Gastroesophageal sphincter (tissue), 4 donors: ENCODE results near the gene MYO1D. TPM values are rescaled to one million over a fixed set of nuclear protein-coding genes. Genes with fewer than 3 reads are reported as not detected.

Experiments used
- ATAC-seq: fragments of 150-250 bp; one replicate; pipeline ENCODE4 v1.9.1; 2016; ENCODE audit warnings: mild to moderate bottlenecking, moderate library complexity
- H3K27ac ChIP-seq, 4 donors: fragments of 200-600 bp; sonication (generic) in 3 of 4; 1 replicate in 3 of 4; 2 replicates in 1 of 4; pipeline ENCODE4 v1.5.1; 2016 to 2019
- H3K27me3 ChIP-seq: fragments of 200-600 bp; sonication (generic); one replicate; pipeline ENCODE4 v1.5.1; 2019
- H3K36me3 ChIP-seq, 2 donors: fragments of 200-600 bp; sonication (generic); one replicate each; pipeline ENCODE4 v1.5.1; 2019; ENCODE audit warnings: control low read depth in 1 of 2
- H3K4me1 ChIP-seq, 3 donors: fragments of 200-600 bp; sonication (generic); 1 replicate in 2 of 3; 2 replicates in 1 of 3; pipeline ENCODE4 v1.5.1; 2016 to 2019; ENCODE audit warnings: control low read depth in 2 of 3
- H3K4me3 ChIP-seq, 2 donors: fragments of 200-600 bp; sonication (generic); one replicate each; pipeline ENCODE4 v1.5.1; 2019; ENCODE audit warnings: mild to moderate bottlenecking in 1 of 2, moderate library complexity in 1 of 2
- H3K9me3 ChIP-seq, 3 donors: fragments of 200-600 bp; sonication (generic); one replicate each; pipeline ENCODE4 v1.5.1; 2017 to 2019; ENCODE audit warnings: control low read depth in 2 of 3
- EP300 ChIP-seq: sonication (generic); formaldehyde crosslinking; IDR thresholded peaks from one replicate; pipeline ENCODE4 v1.6.1; 2017; ENCODE audit warnings: antibody characterized with exemption, mild to moderate bottlenecking
- POLR2A ChIP-seq, 2 donors: fragments of 450-650 bp; IDR thresholded peaks; one replicate each; pipeline ENCODE4 v1.6.1; 2017; ENCODE audit warnings: antibody characterized with exemption in 2 of 2, mild to moderate bottlenecking in 2 of 2, moderate library complexity in 1 of 2
- POLR2AphosphoS5 ChIP-seq: sonication (generic); formaldehyde crosslinking; IDR thresholded peaks from one replicate; pipeline ENCODE4 v1.6.1; 2017; ENCODE audit warnings: antibody characterized with exemption
- WGBS, 2 donors: methylation state at CpG; one replicate each; pipeline ENCODE4 v1.1.5; 2018; ENCODE audit warnings: low coverage in 1 of 2; 5-methylcytosine and 5-hydroxymethylcytosine counted together
- total RNA-seq, 4 donors: library from RNA; depleted of rRNA; stranded (reverse); fragments of >200 nt; gene quantifications; one replicate each; pipeline ENCODE4 v1.1.0, GENCODE V29; 2016
- TF ChIP-seq, protein P1 (sequence below), 4 experiments: fragments of 200-600 bp in 2 of 4; fragments of 450-650 bp in 2 of 4; sonication (generic) in 1 of 4; IDR thresholded peaks; one replicate each; pipeline ENCODE4 v1.5.1; 2017 to 2019; ENCODE audit warnings: antibody characterized with exemption in 4 of 4, mild to moderate bottlenecking in 2 of 4, moderate library complexity in 2 of 4

MYO1D gene
- total RNA-seq, 4 donors from 2014 or later: 28.2 to 63.5 (median 47.2) TPM

DNA sequence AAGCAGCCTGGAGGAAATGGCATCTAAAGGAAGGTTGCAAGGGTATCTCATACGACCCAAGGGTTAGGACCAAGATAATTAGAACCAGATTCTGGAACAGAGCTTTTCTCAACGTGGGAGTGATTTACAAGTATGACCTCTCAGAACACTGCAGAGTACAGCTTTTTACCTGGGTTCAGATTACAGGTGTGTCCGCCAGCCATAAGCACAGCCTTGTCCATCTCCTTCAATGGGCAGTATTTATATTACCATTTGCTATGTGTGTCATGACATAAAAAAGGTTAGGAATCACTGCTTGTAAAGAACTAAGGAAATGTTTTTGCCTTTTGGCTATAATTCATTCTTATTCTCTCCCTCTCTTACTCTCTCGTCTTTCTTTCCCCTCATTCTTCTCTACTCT lies 36.7 kb downstream of the MYO1D start:
- Histone ChIP-seq H3K27ac (no peak overlapping the region), H3K36me3 (no peaks in the 10 kb centered on the region), H3K9me3 (no peaks in the 10 kb centered on the region), H3K27me3 (no peaks in the 10 kb centered on the region), H3K4me1 (no peaks in the 10 kb centered on the region), H3K4me3 (no peak overlapping the region)
- ATAC-seq: no peak
- 56 to 70% methylated on average over 4 of the region's 4 CpGs for WGBS, 2 donors
- TF ChIP-seq, protein P1, sequence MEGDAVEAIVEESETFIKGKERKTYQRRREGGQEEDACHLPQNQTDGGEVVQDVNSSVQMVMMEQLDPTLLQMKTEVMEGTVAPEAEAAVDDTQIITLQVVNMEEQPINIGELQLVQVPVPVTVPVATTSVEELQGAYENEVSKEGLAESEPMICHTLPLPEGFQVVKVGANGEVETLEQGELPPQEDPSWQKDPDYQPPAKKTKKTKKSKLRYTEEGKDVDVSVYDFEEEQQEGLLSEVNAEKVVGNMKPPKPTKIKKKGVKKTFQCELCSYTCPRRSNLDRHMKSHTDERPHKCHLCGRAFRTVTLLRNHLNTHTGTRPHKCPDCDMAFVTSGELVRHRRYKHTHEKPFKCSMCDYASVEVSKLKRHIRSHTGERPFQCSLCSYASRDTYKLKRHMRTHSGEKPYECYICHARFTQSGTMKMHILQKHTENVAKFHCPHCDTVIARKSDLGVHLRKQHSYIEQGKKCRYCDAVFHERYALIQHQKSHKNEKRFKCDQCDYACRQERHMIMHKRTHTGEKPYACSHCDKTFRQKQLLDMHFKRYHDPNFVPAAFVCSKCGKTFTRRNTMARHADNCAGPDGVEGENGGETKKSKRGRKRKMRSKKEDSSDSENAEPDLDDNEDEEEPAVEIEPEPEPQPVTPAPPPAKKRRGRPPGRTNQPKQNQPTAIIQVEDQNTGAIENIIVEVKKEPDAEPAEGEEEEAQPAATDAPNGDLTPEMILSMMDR (IDR thresholded peaks at IDR 0.05): no peak
- TF ChIP-seq POLR2AphosphoS5 (no peak), EP300 (no peak), POLR2A (IDR thresholded peaks at IDR 0.05) (no peak)

DNA sequence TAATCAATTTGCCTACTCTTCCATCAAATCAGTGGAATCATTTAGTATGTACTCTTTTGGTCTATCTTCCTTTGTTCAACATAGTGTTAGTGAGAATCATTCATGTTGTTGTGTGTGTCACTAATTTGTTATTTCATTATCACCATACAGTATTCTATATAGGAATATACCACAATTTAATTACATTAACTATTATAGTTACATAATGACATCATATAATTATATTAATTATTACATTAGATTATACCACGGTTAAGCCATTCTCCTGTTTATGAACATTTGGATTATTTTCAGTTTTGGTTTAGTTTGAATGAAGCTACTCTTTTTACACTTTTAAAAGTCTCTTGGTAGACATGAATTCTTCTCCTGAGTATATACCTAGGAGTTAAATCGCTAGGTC lies 40.4 kb downstream of the MYO1D start:
- H3K9me3 ChIP-seq: no peaks in the 10 kb centered on the region
- H3K4me1 ChIP-seq: no peaks in the 10 kb centered on the region
- no peak overlapping the region for H3K27ac ChIP-seq
- no peak for ATAC-seq
- no peak overlapping the region for H3K4me3 ChIP-seq
- TF ChIP-seq EP300: no peak
- TF ChIP-seq, protein P1 (IDR thresholded peaks at IDR 0.05): no peak
- no peak for TF ChIP-seq POLR2A (IDR thresholded peaks at IDR 0.05)
- no peak for TF ChIP-seq POLR2AphosphoS5
- peaks cover 7% of the 10 kb centered on the region for H3K27me3 ChIP-seq
- 88% methylated on average over 2 of the region's 2 CpGs for WGBS, 2 donors
- H3K36me3 ChIP-seq: no peaks in the 10 kb centered on the region

DNA sequence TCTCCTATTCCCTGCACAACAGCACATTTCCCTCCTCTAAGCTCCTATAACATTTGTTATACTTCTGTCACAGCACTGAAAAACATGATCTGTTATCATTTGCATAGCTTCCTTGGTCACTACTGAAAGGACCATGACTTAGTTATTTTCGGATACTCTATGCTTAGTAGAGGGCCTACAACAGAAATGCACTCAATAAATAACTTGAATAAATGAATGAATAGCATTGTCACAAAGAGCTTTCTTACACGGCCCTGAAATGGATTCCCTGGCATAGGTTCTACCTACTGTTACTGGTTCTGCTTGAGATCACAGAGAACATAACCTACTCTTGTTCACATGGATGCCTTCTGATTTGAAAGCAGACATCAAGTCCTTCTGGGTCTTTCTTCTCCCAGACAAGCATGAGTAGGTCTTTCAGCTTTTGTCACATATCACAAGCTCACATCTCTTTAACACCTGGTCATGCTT lies 41.6 kb downstream of the MYO1D start:
- no peaks in the 10 kb centered on the region for H3K36me3 ChIP-seq
- no peak overlapping the region for H3K27ac ChIP-seq
- 76 to 81% methylated on average over 2 of the region's 2 CpGs for WGBS, 2 donors
- no peaks in the 10 kb centered on the region for H3K9me3 ChIP-seq
- TF ChIP-seq, protein P1 (IDR thresholded peaks at IDR 0.05): no peak
- TF ChIP-seq POLR2AphosphoS5 (no peak), EP300 (no peak), POLR2A (IDR thresholded peaks at IDR 0.05) (no peak)
- H3K4me3 ChIP-seq: no peak overlapping the region
- H3K4me1 ChIP-seq: no peaks in the 10 kb centered on the region
- H3K27me3 ChIP-seq: peaks cover 7% of the 10 kb centered on the region
- no peak for ATAC-seq

DNA sequence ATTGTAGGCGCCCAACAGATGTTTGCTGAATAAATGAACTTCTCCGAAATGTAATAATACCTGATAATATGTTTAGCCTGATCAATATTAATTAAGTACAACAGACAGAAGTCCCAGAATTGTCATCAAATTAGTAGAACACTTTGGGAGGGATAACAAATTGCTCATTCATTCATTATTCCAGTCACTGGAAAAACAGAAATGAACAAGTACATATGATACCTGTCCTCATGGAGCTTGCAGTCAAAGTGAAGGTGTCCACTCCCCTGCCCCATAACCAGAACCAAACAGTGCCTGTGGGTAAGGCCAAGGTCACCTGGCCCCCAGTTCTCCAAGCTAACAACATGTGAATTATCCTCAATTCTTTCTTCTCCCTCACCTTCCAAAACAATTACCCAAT lies 42.8 kb downstream of the MYO1D start:
- TF ChIP-seq POLR2A (IDR thresholded peaks at IDR 0.05) (no peak), EP300 (no peak), POLR2AphosphoS5 (no peak)
- TF ChIP-seq, protein P1 (IDR thresholded peaks at IDR 0.05): no peak
- 96 to 100% methylated on average over 1 to 2 of the region's 2 CpGs for WGBS, 2 donors
- Histone ChIP-seq H3K27me3 (peaks cover 7% of the 10 kb centered on the region), H3K9me3 (no peaks in the 10 kb centered on the region), H3K4me3 (no peak overlapping the region), H3K4me1 (no peaks in the 10 kb centered on the region), H3K36me3 (no peaks in the 10 kb centered on the region), H3K27ac (no peak overlapping the region)
- no peak for ATAC-seq

DNA sequence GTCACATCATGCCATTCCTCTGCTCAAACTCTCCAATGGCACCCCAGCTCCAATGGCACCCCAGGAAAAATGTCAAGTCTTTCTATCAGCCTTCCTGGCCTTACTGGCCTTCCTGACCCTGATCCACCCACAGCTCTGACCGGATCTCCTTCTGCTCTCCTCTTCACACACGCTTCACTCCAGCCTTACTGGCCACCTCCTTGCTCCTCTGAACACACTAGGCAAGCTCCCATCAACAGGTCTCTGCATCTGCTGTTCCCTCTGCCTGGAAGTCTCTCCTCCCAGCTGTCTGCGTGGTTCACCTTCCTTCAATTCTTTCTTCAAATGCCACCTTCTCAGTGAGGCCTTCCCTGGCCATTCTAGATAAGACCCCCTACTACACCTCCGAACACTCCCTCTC lies 43.4 kb downstream of the MYO1D start:
- WGBS, 2 donors: 47 to 85% methylated on average over 3 to 4 of the region's 4 CpGs
- no peak for TF ChIP-seq POLR2A (IDR thresholded peaks at IDR 0.05)
- TF ChIP-seq, protein P1 (IDR thresholded peaks at IDR 0.05): no peak
- H3K36me3 ChIP-seq: no peaks in the 10 kb centered on the region
- no peaks in the 10 kb centered on the region for H3K9me3 ChIP-seq
- no peak overlapping the region for H3K27ac ChIP-seq
- H3K4me1 ChIP-seq: peaks cover 0 to 4% (median 0%) of the 10 kb centered on the region in 3 donors
- no peak for ATAC-seq
- no peak overlapping the region for H3K4me3 ChIP-seq
- H3K27me3 ChIP-seq: peaks cover 7% of the 10 kb centered on the region
